Hair follicle dermal papilla cell (primary cell): Measurements from ENCODE around the gene NEUROD2. TPM values are rescaled to one million over a fixed set of nuclear protein-coding genes. Genes with fewer than 3 reads are reported as not detected.

Experiments
- total RNA-seq: library from RNA; depleted of rRNA; stranded (reverse); fragments of >200 nt; gene quantifications from 2 replicates; pipeline ENCODE4 v1.2.3, GENCODE V29; 2012

The NEUROD2 gene
- not detected in 2 replicates for total RNA-seq

DNA sequence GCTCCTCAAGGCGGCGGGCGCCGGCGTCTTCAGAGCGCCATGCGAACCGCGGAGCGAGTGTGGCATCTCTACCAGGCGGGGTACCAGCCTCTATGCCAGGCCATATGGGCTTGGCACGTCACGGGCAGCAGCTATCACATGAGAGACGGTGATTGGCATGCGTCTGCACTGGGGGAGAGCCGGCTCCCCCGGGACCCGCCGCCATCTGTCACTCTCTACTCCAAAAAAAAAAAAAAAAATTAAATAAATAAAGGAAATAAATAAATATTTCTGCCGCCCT, at the start of gene NEUROD2:
NEUROD2 (minus strand) TSS at position 70 of the 280 bp plus-strand sequence. CDS start 1,321 bp downstream, outside the sequence.

DNA sequence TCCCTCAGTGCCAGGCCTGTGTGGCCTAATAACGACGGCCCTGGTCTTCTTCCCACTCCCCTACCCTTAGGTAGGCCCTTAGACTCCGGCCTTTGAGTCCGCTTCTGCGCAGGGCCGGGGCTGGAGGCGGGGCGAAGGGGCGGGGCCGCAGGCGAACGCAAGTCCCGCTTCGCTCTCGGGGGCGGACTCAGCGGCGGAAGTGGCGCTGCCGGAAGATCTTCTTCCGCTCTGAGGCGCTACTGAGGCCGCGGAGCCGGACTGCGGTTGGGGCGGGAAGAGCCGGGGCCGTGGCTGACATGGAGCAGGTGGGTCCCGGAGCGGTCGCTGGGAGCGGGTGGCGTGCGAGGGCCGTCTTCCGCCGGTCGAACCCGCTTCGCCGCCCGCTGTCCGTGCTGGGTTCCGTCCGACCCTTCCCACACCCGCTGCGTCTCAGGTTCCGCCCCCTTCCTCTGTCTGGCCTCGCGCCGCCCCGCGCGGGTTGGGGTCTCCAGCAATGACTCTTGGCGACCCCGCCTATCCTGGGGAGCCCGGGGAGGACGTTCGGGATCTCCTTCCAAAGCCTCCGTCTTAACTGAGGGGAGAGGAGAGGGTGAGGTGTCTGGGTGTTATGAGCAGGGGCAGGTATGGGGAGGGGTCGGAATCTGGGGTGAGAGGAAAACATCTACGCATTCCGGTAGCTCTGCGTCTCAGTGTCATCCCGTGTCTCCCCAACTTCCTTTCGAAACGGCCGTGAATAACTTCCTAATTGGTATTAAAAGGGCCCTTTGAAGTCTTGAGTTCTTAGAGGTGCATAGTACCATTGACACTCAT, 29.4 kb upstream of the NEUROD2 start, which contains the start of gene STARD3:
STARD3 (plus strand) TSS at position 218 of the 810 bp plus-strand sequence. CDS start 16,388 bp downstream, outside the sequence.

DNA sequence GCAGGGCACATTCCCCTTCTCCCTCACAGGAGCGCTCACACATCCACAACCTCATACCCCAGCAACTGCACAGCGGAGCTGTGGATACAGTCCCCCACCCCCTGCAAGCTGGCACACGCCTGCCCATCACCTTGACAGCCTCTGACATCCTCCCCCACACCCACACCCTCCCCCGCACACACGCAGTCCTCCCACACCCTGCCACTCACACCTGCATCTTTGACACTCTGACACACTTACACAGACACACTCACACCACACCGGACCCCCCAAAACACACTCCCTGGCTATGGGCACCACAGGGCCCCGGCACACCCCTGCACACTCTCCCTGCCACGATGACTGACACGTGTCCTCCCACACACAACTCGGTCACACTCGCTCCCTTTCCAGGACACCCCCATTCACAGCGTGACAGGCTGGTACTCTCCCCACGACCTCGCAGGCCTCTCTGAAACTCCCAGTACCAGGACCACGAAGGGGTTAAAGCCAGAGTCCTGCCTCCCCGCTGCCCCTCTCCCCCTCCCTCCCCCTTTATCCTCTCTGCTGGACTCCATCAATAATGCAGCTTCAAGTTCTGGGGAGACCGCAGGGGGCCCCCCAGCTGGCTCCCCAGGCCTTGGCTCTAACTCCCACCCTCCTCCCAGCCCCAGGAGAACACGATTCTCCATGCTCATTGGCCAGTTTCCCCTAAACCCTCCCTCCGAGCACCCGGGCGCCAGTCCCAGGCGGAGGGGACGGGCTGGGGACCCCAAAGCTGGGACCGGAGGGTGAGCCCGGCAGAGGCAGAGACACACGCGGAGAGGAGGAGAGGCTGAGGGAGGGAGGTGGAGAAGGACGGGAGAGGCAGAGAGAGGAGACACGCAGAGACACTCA, 18.7 kb upstream of the NEUROD2 start, which contains the start of gene PPP1R1B:
PPP1R1B (plus strand) TSS at position 782 of the 876 bp plus-strand sequence. CDS start 441 bp downstream, outside the sequence.

Other genes starting within 250 kb of the NEUROD2 start
- 12.9 and 19.3 TPM in 2 replicates for gene FBXL20, start 206.3 kb downstream of the NEUROD2 start, total RNA-seq
- gene MED1, start 156.7 kb downstream of the NEUROD2 start, total RNA-seq = 27.7 and 32.8 TPM in 2 replicates
- 50.0 and 50.9 TPM in 2 replicates for gene CDK12, start 146.4 kb downstream of the NEUROD2 start, total RNA-seq
- gene PPP1R1B, start 19.0 kb upstream of the NEUROD2 start, total RNA-seq = not detected in 2 replicates
- 21.5 and 29.5 TPM in 2 replicates for gene STARD3, start 29.2 kb upstream of the NEUROD2 start, total RNA-seq
- gene TCAP, start 57.4 kb upstream of the NEUROD2 start, total RNA-seq = 0.36 and 0.49 TPM in 2 replicates
- gene PNMT, start 60.5 kb upstream of the NEUROD2 start, total RNA-seq = not detected in 2 replicates
- 14.9 and 17.1 TPM in 2 replicates for gene PGAP3, start 80.1 kb upstream of the NEUROD2 start, total RNA-seq
- 49.1 and 56.8 TPM in 2 replicates for gene ERBB2, start 92.1 kb upstream of the NEUROD2 start, total RNA-seq
- gene MIEN1, start 122.6 kb upstream of the NEUROD2 start, total RNA-seq = 16.2 and 22.3 TPM in 2 replicates
- gene GRB7, start 130.0 kb upstream of the NEUROD2 start, total RNA-seq = 0.16 TPM in 1 of 2 replicates, not detected in the other